Activated T-cell treated with anti-CD3 and anti-CD28 coated beads, Interleukin-2, amount 50 U/mL, for 24 hours (primary cell): ENCODE measurements around the gene ZNF467.

Experiments used
- DNase-seq: peaks from one replicate; pipeline ENCODE4 v3.0.0-alpha.2; 2020
- H3K27ac Mint-ChIP-seq: 2 replicates; pipeline ENCODE4 v1.8.0; 2020; ENCODE audit warnings: mild to moderate bottlenecking, mixed read lengths
- H3K27me3 Mint-ChIP-seq: 2 replicates; pipeline ENCODE4 v1.8.0; 2020; ENCODE audit warnings: mixed read lengths
- H3K36me3 Mint-ChIP-seq: 2 replicates; pipeline ENCODE4 v1.8.0; 2020; ENCODE audit warnings: low read depth, mixed read lengths
- H3K4me1 Mint-ChIP-seq: 2 replicates; pipeline ENCODE4 v1.8.0; 2020; ENCODE audit warnings: low read depth, mixed read lengths
- H3K4me3 Mint-ChIP-seq: 2 replicates; pipeline ENCODE4 v1.8.0; 2020; ENCODE audit warnings: mild to moderate bottlenecking, moderate library complexity, mixed read lengths
- H3K9me3 Mint-ChIP-seq: 2 replicates; pipeline ENCODE4 v1.8.0; 2020; ENCODE audit warnings: mixed read lengths

Gene ZNF467

GRCh38 chr7:149762610-149763009 lies 10.8 kb downstream of the ZNF467 start:
- Mint-ChIP-seq H3K36me3 (no peaks in the 10 kb centered on the region), H3K27me3 (no peaks in the 10 kb centered on the region), H3K4me3 (no peak overlapping the region), H3K9me3 (no peaks in the 10 kb centered on the region), H3K27ac (no peak overlapping the region), H3K4me1 (no peaks in the 10 kb centered on the region)
- DNase-seq: no peak

DNA sequence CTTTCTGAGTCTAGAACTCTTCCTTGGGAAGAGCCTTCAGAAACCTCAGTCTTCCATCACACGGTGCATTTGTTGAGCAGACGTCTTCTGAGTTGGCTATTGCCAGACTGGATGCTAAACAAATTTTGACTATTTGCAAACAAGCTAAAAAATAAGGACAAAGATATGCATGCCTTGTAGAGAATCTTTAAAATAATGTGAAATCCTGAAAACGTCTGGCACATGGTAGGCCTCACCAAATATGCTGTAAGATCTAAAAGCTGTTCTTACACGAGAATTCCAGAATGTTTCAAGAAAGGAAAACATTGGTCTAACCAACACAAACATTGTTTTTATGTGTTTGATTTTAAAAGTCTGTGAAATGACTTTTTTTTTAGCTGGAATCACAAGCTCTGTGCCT lies 11.3 kb downstream of the ZNF467 start:
- Mint-ChIP-seq H3K9me3 (no peaks in the 10 kb centered on the region), H3K4me3 (no peak overlapping the region), H3K4me1 (no peaks in the 10 kb centered on the region), H3K27me3 (no peaks in the 10 kb centered on the region), H3K36me3 (no peaks in the 10 kb centered on the region), H3K27ac (no peak overlapping the region)
- no peak for DNase-seq

DNA sequence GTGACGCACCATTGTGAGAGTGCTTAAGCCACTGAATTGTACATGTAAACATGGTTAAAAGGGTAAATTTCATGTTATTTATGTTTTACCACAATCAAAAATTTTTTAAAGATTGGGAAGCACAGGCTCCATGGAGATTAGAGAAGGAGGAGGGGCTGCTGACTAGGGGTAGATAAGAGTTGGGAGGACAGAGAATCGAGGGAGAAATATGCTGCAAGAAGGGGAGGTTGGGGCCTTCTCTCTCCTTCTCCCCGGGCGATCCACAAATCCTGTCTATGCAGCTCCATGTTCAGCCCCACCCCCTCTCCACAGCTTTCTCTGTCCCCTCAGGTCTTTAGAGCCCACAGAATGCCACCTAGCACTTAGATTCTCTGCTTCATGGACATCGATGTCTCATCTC lies 12.1 kb downstream of the ZNF467 start:
- Mint-ChIP-seq H3K4me1 (no peaks in the 10 kb centered on the region), H3K27ac (no peak overlapping the region), H3K9me3 (no peaks in the 10 kb centered on the region), H3K36me3 (no peaks in the 10 kb centered on the region), H3K27me3 (no peaks in the 10 kb centered on the region), H3K4me3 (no peak overlapping the region)
- no peak for DNase-seq

GRCh38 chr7:149760538-149760937 lies 12.8 kb downstream of the ZNF467 start:
- DNase-seq: no peak
- Mint-ChIP-seq H3K27ac (no peak overlapping the region), H3K27me3 (no peaks in the 10 kb centered on the region), H3K4me1 (no peaks in the 10 kb centered on the region), H3K9me3 (no peaks in the 10 kb centered on the region), H3K4me3 (no peak overlapping the region), H3K36me3 (no peaks in the 10 kb centered on the region)

- Mint-ChIP-seq H3K27ac (no peak overlapping the region), H3K4me1 (no peaks in the 10 kb centered on the region), H3K36me3 (no peaks in the 10 kb centered on the region), H3K27me3 (no peaks in the 10 kb centered on the region), H3K4me3 (no peak overlapping the region), H3K9me3 (no peaks in the 10 kb centered on the region)
- DNase-seq: no peak
Measured at GRCh38 chr7:149759093-149759860, 14.1 kb downstream of the ZNF467 start.

DNA sequence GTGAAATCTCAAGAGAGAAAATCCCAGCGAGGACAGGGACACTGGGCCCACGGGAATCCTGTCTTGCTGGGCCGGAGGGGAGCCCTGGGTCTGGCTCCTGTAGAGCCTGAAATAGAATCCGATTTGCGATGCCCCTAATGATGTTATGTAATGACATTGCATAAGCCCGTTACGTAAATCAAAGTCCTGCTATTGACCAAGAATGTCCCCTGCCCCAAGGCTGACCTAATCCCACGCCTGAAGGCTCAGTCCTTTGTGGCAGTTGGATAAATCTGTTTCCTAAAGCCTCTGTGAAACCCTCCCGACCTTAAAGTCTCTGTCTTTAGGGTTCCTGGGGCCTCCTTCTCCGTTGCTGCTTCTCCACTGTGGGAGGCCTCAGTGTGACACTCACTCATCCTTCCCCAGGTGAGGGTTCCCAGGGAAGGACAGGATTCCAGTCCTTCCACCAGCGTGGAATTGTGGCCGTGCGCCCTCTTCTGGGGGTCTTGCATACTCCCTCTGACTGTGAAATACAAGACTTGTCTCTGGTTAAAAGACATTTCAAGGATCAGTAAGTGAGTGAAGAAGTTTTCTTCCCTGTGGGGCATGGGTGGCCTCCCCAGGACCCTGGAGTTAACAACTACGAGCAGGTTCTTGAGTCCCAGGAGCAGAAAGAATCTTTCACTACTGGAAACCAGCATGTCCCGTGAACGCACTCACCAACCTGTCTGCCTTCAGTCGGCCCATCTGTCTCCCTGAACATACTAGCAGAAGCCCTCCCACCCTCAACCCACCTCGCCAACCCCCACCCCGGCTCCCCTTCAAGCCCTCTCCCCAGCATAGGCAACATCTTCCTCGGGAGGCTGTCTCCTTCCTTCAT lies 19.8 kb downstream of the ZNF467 start:
- no peaks in the 10 kb centered on the region for H3K27me3 Mint-ChIP-seq
- peaks cover 3% of the 10 kb centered on the region for H3K9me3 Mint-ChIP-seq
- no peaks in the 10 kb centered on the region for H3K36me3 Mint-ChIP-seq
- DNase-seq: no peak
- no peak overlapping the region for H3K4me3 Mint-ChIP-seq
- H3K27ac Mint-ChIP-seq: no peak overlapping the region
- H3K4me1 Mint-ChIP-seq: no peaks in the 10 kb centered on the region

GRCh38 chr7:149752646-149753045 lies 20.7 kb downstream of the ZNF467 start:
- no peak for DNase-seq
- Mint-ChIP-seq H3K9me3 (peaks cover 3% of the 10 kb centered on the region), H3K4me3 (no peak overlapping the region), H3K36me3 (no peaks in the 10 kb centered on the region), H3K27me3 (no peaks in the 10 kb centered on the region), H3K4me1 (no peaks in the 10 kb centered on the region), H3K27ac (no peak overlapping the region)

- Mint-ChIP-seq H3K27ac (no peak overlapping the region), H3K27me3 (no peaks in the 10 kb centered on the region), H3K4me1 (no peaks in the 10 kb centered on the region), H3K4me3 (no peak overlapping the region), H3K9me3 (peaks cover 3% of the 10 kb centered on the region), H3K36me3 (no peaks in the 10 kb centered on the region)
- no peak for DNase-seq
Measured at GRCh38 chr7:149751043-149751775, 22.2 kb downstream of the ZNF467 start.

DNA sequence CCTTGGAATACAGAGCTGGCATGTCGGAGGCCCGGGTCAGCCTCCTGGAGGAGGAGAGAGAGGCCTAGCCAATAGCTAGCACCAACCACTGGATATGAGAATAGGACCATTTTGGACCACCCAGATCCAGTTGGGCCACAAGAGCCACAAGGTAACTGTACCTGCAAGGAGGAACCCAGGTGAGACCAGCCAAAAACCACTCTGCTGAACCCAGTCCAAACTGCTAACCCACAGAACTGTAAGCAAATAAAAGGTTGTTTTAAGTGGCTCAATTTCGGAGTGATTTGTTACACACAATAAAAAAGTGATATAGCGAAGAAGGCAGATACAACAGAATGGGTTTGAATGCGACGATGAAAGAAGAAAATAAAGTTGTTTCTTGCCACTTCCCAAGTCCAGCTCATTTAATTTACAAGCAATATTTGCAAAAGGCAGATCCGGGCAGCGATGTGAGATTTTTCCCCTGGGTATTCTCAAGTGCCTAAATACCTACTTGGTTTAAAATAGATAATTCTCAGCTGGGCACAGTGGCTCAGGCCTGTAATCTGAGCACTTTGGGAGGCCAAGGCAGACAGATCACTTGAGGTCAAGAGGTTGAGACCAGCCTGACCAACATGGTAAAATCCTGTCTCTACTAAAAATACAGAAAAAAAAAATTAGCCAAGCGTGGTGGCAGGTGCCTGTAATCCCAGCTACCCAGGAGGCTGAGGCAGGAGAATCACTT lies 23.1 kb downstream of the ZNF467 start:
- H3K27me3 Mint-ChIP-seq: no peaks in the 10 kb centered on the region
- H3K4me1 Mint-ChIP-seq: no peaks in the 10 kb centered on the region
- H3K27ac Mint-ChIP-seq: no peak overlapping the region
- no peaks in the 10 kb centered on the region for H3K36me3 Mint-ChIP-seq
- peaks cover 3% of the 10 kb centered on the region for H3K9me3 Mint-ChIP-seq
- H3K4me3 Mint-ChIP-seq: no peak overlapping the region
- no peak for DNase-seq

GRCh38 chr7:149748076-149748874 lies 25.1 kb downstream of the ZNF467 start:
- Mint-ChIP-seq H3K27ac (no peak overlapping the region), H3K4me3 (no peak overlapping the region), H3K9me3 (peaks cover 3% of the 10 kb centered on the region), H3K27me3 (peaks cover 5% of the 10 kb centered on the region), H3K36me3 (no peaks in the 10 kb centered on the region), H3K4me1 (no peaks in the 10 kb centered on the region)
- no peak for DNase-seq

- H3K9me3 Mint-ChIP-seq: no peaks in the 10 kb centered on the region
- no peak overlapping the region for H3K27ac Mint-ChIP-seq
- no peak overlapping the region for H3K4me3 Mint-ChIP-seq
- H3K36me3 Mint-ChIP-seq: no peaks in the 10 kb centered on the region
- H3K27me3 Mint-ChIP-seq: peaks cover 39% of the 10 kb centered on the region
- H3K4me1 Mint-ChIP-seq: peaks cover 11% of the 10 kb centered on the region
- no peak for DNase-seq
Measured at GRCh38 chr7:149743476-149744255, 29.7 kb downstream of the ZNF467 start.

DNA sequence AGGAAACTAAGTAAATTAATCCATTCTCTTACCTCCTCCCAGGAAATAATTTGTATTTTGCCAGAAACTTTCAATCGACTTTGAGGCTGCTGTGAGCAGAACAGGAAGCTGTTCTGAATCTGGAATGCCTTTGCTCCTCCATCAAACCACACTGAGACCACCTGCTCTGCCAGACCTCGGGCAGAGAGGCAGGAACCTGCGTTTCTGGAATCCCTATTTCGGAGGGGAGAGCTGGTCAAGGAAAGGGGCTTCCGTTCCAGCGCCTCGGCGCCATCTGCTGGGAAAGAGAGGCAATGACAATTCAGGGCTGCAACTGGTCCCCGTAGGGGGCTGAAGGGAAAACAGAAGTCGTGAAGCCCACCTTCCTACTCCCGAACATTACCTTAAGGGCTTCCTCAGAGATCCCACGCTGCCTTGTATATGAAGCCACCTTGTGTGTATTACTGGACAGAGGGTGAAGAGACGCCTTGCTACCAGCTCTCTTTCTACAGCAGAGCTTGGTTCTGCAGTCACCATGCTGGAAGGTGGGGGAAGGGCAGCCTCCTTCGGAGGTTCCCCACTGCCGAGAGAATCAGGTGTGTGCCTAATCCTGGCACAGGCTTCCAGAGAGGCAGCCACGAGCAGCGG lies 31.2 kb downstream of the ZNF467 start:
- H3K9me3 Mint-ChIP-seq: no peaks in the 10 kb centered on the region
- peaks cover 47% of the 10 kb centered on the region for H3K27me3 Mint-ChIP-seq
- no peaks in the 10 kb centered on the region for H3K36me3 Mint-ChIP-seq
- H3K4me3 Mint-ChIP-seq: peak overlapping the region; percentile 72
- H3K27ac Mint-ChIP-seq: no peak overlapping the region
- peak; percentile 80 for DNase-seq
- H3K4me1 Mint-ChIP-seq: peaks cover 11% of the 10 kb centered on the region

- Mint-ChIP-seq H3K4me1 (peaks cover 11% of the 10 kb centered on the region), H3K36me3 (no peaks in the 10 kb centered on the region), H3K4me3 (peak overlapping the region; percentile 72), H3K27ac (no peak overlapping the region), H3K9me3 (no peaks in the 10 kb centered on the region), H3K27me3 (peaks cover 52% of the 10 kb centered on the region)
- no peak for DNase-seq
Measured at GRCh38 chr7:149741629-149742028, 31.8 kb downstream of the ZNF467 start.
